Measurements from ENCODE around the gene KLK14. TPM values are rescaled to one million over a fixed set of nuclear protein-coding genes. Genes with fewer than 3 reads are reported as not detected.

KLK14 gene
- total and polyA plus RNA-seq, 2 experiments from 2014 or later: 0.42 TPM; not detected in 1

DNA sequence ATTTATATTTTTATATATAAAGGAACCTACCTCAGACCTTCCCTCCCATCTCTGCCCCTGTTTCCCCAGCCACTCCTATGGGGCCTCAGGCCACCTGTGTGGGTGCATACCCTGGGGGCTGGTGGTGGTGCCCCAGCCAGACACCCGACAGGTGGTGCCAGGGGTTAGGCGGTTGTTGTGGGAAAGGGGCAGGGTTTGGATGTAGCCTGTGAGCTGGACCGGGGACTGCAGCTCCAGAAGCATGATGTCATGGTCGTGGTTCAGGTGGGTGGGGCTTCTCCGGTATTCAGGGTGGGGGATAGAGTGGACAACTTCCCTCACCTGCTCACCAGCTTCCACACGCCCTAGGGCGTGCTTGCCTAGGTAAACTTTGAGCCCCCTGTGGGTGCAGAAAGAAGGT is 23.0 kb downstream of the KLK14 start:
- no peaks in the 10 kb centered on the region for H3K36me3 Mint-ChIP-seq (ENCODE audit: low read depth)
- peaks cover 2% of the 10 kb centered on the region for H3K27me3 Mint-ChIP-seq (ENCODE audit: insufficient read depth, low read depth, poor library complexity)
- DNase-seq (ENCODE audit: low spot score) (no peak), ATAC-seq (no peak)
- Histone ChIP-seq H3K9me2 (ENCODE audit: insufficient read depth) (peaks cover 8% of the 10 kb centered on the region; the same call in 1 of the 2 replicates), H3K27me3 (ENCODE audit: insufficient read depth) (no peaks in the 10 kb centered on the region), H3K27ac (ENCODE audit: low read depth) (no peak overlapping the region), H4K20me1 (replicated peaks; ENCODE audit: insufficient read depth) (no peaks in the 10 kb centered on the region), H3K79me2 (replicated peaks; ENCODE audit: insufficient read depth) (no peaks in the 10 kb centered on the region), H3K36me3 (ENCODE audit: insufficient read depth) (no peaks in the 10 kb centered on the region), H3K4me3 (no peak overlapping the region), H3K4me1 (ENCODE audit: insufficient read depth) (no peaks in the 10 kb centered on the region), H3F3A (replicated peaks; ENCODE audit: low read depth) (no peaks in the 10 kb centered on the region), H3K4me2 (no peak overlapping the region), H2AFZ (no peak overlapping the region)
- no peaks in the 10 kb centered on the region; the same call in 2 of the 3 replicates for H3K4me1 Mint-ChIP-seq
- H3K4me3 Mint-ChIP-seq: no peak overlapping the region
- no peak overlapping the region for H3K27ac Mint-ChIP-seq
- H3K9me3 Mint-ChIP-seq: no peaks in the 10 kb centered on the region; the same call in 1 of the 3 replicates
- TF ChIP-seq STAT1 (IDR thresholded peaks at IDR 0.05; ENCODE audit: unreplicated experiment): no peak
- TF ChIP-seq JUNB (IDR thresholded peaks at IDR 0.05; ENCODE audit: unreplicated experiment): no peak
- TF ChIP-seq, protein P1, sequence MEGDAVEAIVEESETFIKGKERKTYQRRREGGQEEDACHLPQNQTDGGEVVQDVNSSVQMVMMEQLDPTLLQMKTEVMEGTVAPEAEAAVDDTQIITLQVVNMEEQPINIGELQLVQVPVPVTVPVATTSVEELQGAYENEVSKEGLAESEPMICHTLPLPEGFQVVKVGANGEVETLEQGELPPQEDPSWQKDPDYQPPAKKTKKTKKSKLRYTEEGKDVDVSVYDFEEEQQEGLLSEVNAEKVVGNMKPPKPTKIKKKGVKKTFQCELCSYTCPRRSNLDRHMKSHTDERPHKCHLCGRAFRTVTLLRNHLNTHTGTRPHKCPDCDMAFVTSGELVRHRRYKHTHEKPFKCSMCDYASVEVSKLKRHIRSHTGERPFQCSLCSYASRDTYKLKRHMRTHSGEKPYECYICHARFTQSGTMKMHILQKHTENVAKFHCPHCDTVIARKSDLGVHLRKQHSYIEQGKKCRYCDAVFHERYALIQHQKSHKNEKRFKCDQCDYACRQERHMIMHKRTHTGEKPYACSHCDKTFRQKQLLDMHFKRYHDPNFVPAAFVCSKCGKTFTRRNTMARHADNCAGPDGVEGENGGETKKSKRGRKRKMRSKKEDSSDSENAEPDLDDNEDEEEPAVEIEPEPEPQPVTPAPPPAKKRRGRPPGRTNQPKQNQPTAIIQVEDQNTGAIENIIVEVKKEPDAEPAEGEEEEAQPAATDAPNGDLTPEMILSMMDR (conservative IDR thresholded peaks at IDR 0.05; ENCODE audit: low read depth in 2 of 2): no peak
- TF ChIP-seq, protein P2, sequence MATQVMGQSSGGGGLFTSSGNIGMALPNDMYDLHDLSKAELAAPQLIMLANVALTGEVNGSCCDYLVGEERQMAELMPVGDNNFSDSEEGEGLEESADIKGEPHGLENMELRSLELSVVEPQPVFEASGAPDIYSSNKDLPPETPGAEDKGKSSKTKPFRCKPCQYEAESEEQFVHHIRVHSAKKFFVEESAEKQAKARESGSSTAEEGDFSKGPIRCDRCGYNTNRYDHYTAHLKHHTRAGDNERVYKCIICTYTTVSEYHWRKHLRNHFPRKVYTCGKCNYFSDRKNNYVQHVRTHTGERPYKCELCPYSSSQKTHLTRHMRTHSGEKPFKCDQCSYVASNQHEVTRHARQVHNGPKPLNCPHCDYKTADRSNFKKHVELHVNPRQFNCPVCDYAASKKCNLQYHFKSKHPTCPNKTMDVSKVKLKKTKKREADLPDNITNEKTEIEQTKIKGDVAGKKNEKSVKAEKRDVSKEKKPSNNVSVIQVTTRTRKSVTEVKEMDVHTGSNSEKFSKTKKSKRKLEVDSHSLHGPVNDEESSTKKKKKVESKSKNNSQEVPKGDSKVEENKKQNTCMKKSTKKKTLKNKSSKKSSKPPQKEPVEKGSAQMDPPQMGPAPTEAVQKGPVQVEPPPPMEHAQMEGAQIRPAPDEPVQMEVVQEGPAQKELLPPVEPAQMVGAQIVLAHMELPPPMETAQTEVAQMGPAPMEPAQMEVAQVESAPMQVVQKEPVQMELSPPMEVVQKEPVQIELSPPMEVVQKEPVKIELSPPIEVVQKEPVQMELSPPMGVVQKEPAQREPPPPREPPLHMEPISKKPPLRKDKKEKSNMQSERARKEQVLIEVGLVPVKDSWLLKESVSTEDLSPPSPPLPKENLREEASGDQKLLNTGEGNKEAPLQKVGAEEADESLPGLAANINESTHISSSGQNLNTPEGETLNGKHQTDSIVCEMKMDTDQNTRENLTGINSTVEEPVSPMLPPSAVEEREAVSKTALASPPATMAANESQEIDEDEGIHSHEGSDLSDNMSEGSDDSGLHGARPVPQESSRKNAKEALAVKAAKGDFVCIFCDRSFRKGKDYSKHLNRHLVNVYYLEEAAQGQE (IDR thresholded peaks at IDR 0.05; ENCODE audit: unreplicated experiment): no peak
- TF ChIP-seq ZNF331 (CRISPR knock-in tag; IDR thresholded peaks at IDR 0.05; ENCODE audit: low read depth): no peak
- TF ChIP-seq, protein P3, sequence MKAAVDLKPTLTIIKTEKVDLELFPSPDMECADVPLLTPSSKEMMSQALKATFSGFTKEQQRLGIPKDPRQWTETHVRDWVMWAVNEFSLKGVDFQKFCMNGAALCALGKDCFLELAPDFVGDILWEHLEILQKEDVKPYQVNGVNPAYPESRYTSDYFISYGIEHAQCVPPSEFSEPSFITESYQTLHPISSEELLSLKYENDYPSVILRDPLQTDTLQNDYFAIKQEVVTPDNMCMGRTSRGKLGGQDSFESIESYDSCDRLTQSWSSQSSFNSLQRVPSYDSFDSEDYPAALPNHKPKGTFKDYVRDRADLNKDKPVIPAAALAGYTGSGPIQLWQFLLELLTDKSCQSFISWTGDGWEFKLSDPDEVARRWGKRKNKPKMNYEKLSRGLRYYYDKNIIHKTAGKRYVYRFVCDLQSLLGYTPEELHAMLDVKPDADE (IDR thresholded peaks at IDR 0.05): no peak
- no peak for TF ChIP-seq EZH2 (IDR thresholded peaks at IDR 0.05; ENCODE audit: low read depth, unreplicated experiment)
- TF ChIP-seq CREB1 (CRISPR knock-in tag; IDR thresholded peaks at IDR 0.05; ENCODE audit: low read depth): no peak
- TF ChIP-seq POLR2AphosphoS5 (IDR thresholded peaks at IDR 0.05; ENCODE audit: low read depth): no peak
- no peak for TF ChIP-seq NANOG (IDR thresholded peaks at IDR 0.05; ENCODE audit: borderline replicate concordance)
- no peak for TF ChIP-seq ZNF114 (CRISPR knock-in tag; IDR thresholded peaks at IDR 0.05)
- TF ChIP-seq, protein P4, sequence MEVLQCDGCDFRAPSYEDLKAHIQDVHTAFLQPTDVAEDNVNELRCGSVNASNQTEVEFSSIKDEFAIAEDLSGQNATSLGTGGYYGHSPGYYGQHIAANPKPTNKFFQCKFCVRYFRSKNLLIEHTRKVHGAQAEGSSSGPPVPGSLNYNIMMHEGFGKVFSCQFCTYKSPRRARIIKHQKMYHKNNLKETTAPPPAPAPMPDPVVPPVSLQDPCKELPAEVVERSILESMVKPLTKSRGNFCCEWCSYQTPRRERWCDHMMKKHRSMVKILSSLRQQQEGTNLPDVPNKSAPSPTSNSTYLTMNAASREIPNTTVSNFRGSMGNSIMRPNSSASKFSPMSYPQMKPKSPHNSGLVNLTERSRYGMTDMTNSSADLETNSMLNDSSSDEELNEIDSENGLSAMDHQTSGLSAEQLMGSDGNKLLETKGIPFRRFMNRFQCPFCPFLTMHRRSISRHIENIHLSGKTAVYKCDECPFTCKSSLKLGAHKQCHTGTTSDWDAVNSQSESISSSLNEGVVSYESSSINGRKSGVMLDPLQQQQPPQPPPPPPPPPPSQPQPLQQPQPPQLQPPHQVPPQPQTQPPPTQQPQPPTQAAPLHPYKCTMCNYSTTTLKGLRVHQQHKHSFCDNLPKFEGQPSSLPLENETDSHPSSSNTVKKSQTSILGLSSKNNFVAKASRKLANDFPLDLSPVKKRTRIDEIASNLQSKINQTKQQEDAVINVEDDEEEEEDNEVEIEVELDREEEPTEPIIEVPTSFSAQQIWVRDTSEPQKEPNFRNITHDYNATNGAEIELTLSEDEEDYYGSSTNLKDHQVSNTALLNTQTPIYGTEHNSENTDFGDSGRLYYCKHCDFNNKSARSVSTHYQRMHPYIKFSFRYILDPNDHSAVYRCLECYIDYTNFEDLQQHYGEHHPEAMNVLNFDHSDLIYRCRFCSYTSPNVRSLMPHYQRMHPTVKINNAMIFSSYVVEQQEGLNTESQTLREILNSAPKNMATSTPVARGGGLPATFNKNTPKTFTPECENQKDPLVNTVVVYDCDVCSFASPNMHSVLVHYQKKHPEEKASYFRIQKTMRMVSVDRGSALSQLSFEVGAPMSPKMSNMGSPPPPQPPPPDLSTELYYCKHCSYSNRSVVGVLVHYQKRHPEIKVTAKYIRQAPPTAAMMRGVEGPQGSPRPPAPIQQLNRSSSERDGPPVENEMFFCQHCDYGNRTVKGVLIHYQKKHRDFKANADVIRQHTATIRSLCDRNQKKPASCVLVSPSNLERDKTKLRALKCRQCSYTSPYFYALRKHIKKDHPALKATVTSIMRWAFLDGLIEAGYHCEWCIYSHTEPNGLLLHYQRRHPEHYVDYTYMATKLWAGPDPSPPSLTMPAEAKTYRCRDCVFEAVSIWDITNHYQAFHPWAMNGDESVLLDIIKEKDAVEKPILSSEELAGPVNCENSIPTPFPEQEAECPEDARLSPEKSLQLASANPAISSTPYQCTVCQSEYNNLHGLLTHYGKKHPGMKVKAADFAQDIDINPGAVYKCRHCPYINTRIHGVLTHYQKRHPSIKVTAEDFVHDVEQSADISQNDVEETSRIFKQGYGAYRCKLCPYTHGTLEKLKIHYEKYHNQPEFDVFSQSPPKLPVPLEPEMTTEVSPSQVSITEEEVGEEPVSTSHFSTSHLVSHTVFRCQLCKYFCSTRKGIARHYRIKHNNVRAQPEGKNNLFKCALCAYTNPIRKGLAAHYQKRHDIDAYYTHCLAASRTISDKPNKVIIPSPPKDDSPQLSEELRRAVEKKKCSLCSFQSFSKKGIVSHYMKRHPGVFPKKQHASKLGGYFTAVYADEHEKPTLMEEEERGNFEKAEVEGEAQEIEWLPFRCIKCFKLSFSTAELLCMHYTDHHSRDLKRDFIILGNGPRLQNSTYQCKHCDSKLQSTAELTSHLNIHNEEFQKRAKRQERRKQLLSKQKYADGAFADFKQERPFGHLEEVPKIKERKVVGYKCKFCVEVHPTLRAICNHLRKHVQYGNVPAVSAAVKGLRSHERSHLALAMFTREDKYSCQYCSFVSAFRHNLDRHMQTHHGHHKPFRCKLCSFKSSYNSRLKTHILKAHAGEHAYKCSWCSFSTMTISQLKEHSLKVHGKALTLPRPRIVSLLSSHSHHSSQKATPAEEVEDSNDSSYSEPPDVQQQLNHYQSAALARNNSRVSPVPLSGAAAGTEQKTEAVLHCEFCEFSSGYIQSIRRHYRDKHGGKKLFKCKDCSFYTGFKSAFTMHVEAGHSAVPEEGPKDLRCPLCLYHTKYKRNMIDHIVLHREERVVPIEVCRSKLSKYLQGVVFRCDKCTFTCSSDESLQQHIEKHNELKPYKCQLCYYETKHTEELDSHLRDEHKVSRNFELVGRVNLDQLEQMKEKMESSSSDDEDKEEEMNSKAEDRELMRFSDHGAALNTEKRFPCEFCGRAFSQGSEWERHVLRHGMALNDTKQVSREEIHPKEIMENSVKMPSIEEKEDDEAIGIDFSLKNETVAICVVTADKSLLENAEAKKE (CRISPR knock-in tag; IDR thresholded peaks at IDR 0.05): no peak
- no peak for TF ChIP-seq EZH2phosphoT487 (IDR thresholded peaks at IDR 0.05; ENCODE audit: unreplicated experiment)
